Breast epithelium (tissue), 3 donors: ENCODE results near the gene GPC5.

Experiments
- POLR2AphosphoS5 ChIP-seq, 3 donors: sonication (generic); formaldehyde crosslinking; IDR thresholded peaks; one replicate each; pipeline ENCODE4 v1.6.1; 2017; ENCODE audit warnings: antibody characterized with exemption in 3 of 3
- TF ChIP-seq, protein P1 (sequence below), 3 donors: fragments of 450-650 bp; IDR thresholded peaks; one replicate each; pipeline ENCODE4 v1.5.1; 2016 to 2017; ENCODE audit warnings: antibody characterized with exemption in 3 of 3, mild to moderate bottlenecking in 3 of 3, moderate library complexity in 3 of 3

- no peak for TF ChIP-seq POLR2AphosphoS5 (IDR thresholded peaks at IDR 0.05)
- TF ChIP-seq, protein P1, sequence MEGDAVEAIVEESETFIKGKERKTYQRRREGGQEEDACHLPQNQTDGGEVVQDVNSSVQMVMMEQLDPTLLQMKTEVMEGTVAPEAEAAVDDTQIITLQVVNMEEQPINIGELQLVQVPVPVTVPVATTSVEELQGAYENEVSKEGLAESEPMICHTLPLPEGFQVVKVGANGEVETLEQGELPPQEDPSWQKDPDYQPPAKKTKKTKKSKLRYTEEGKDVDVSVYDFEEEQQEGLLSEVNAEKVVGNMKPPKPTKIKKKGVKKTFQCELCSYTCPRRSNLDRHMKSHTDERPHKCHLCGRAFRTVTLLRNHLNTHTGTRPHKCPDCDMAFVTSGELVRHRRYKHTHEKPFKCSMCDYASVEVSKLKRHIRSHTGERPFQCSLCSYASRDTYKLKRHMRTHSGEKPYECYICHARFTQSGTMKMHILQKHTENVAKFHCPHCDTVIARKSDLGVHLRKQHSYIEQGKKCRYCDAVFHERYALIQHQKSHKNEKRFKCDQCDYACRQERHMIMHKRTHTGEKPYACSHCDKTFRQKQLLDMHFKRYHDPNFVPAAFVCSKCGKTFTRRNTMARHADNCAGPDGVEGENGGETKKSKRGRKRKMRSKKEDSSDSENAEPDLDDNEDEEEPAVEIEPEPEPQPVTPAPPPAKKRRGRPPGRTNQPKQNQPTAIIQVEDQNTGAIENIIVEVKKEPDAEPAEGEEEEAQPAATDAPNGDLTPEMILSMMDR (IDR thresholded peaks at IDR 0.05): no peak
Observed at GRCh38 chr13:92830821-92831220, 1432.4 kb downstream of the GPC5 start.
